ENCODE results near the gene LRRC8C.

LRRC8C gene

GRCh38 chr1:89635825-89636815 is 3.2 kb downstream of the LRRC8C start:
- DNase-seq, result no peak

- DNase-seq, result no peak
Measured at GRCh38 chr1:89637496-89637895, 4.6 kb downstream of the LRRC8C start.

- DNase-seq, result no peak
Measured at GRCh38 chr1:89640440-89640839, 7.5 kb downstream of the LRRC8C start.

- DNase-seq, result no peak
Measured at GRCh38 chr1:89641781-89642180, 8.9 kb downstream of the LRRC8C start.

- no peak for DNase-seq
Measured at GRCh38 chr1:89643577-89643976, 10.7 kb downstream of the LRRC8C start.

GRCh38 chr1:89644119-89644814 is 11.3 kb downstream of the LRRC8C start:
- DNase-seq, result no peak

- DNase-seq, result no peak
Measured at GRCh38 chr1:89646259-89646658, 13.3 kb downstream of the LRRC8C start.

- DNase-seq, result no peak
Measured at GRCh38 chr1:89649783-89650182, 16.9 kb downstream of the LRRC8C start.

GRCh38 chr1:89652373-89652772 is 19.5 kb downstream of the LRRC8C start:
- no peak for DNase-seq

- no peak for DNase-seq
Measured at GRCh38 chr1:89657886-89658285, 25.0 kb downstream of the LRRC8C start.

GRCh38 chr1:89659322-89660081 is 26.6 kb downstream of the LRRC8C start:
- no peak for DNase-seq

GRCh38 chr1:89660224-89661061 is 27.5 kb downstream of the LRRC8C start:
- no peak for DNase-seq

GRCh38 chr1:89665941-89666340 is 33.0 kb downstream of the LRRC8C start:
- DNase-seq, result no peak

- no peak for DNase-seq
Measured at GRCh38 chr1:89666640-89667039, 33.7 kb downstream of the LRRC8C start.

GRCh38 chr1:89667691-89668090 is 34.8 kb downstream of the LRRC8C start:
- no peak for DNase-seq

GRCh38 chr1:89668961-89669360 is 36.0 kb downstream of the LRRC8C start:
- DNase-seq, result no peak

- DNase-seq, result no peak
Measured at GRCh38 chr1:89669441-89669840, 36.5 kb downstream of the LRRC8C start.

- no peak for DNase-seq
Measured at GRCh38 chr1:89670163-89670562, 37.2 kb downstream of the LRRC8C start.

GRCh38 chr1:89670711-89671110 is 37.8 kb downstream of the LRRC8C start:
- no peak for DNase-seq

GRCh38 chr1:89671775-89672488 is 39.0 kb downstream of the LRRC8C start:
- no peak for DNase-seq

- no peak for DNase-seq
Measured at GRCh38 chr1:89672489-89673183, 39.7 kb downstream of the LRRC8C start.

Measured in NCI-H187 treated with DMSO at 0.1 percent for 48 hours (cell line).